Endothelial cell of umbilical vein (primary cell): ENCODE data around the gene PLEKHH1. TPM values are rescaled to one million over a fixed set of nuclear protein-coding genes. Genes with fewer than 3 reads are reported as not detected.

Experiments
- BruUV-seq: library from RNA; stranded (reverse); fragments of 400-500 nt; replicated peaks from 2 replicates; lab custom pipeline; 2021; lab: Mats Ljungman, UMichigan
- CTCF ChIA-PET: fragments of 300-600, 350-600 bp; sonication (Branson Sonifier 250); formaldehyde crosslinking; loops from one replicate; lab custom pipeline; 2021; ENCODE audit warnings: antibody characterized with exemption, inconsistent platforms; lab: Charles Lee
- POLR2A ChIA-PET: fragments of 300-600, 350-600 bp; sonication (Branson Sonifier 250); formaldehyde crosslinking; loops from one replicate; lab custom pipeline; 2021; ENCODE audit warnings: antibody characterized with exemption, inconsistent platforms; lab: Charles Lee
- DNase-seq: peaks from one replicate; pipeline ENCODE4 v3.0.0-alpha.2; 2011; ENCODE audit warnings: low read depth, low spot score
- FAIRE-seq: peaks from 2 replicates; lab custom pipeline; 2011; peaks lifted over from hg19 to GRCh38; lab: Jason Lieb, UNC
- H2AFZ ChIP-seq: 2 replicates; pipeline ENCODE4 v1.6.0; 2012; ENCODE audit warnings: low read depth, low read length, control low read depth, inconsistent platforms
- H3K27ac ChIP-seq: 2 replicates; pipeline ENCODE4 v1.5.1; 2011; ENCODE audit warnings: low read depth, mild to moderate bottlenecking, control low read depth, low read length, moderate library complexity; ENCODE audit not compliant: insufficient read depth
- H3K27me3 ChIP-seq, 2 experiments: 2 replicates each; pipeline versions ENCODE4 v1.6.0 to v1.6.1; 2011; ENCODE audit warnings: low read length in 2 of 2, mixed read lengths in 1 of 2; ENCODE audit not compliant: control insufficient read depth in 2 of 2, insufficient read depth in 2 of 2
- H3K36me3 ChIP-seq, 2 experiments: 2 replicates in 1 of 2; 3 replicates in 1 of 2; pipeline ENCODE4 v1.5.1; 2011; ENCODE audit warnings: low read length in 2 of 2, mild to moderate bottlenecking in 1 of 2, moderate library complexity in 1 of 2; ENCODE audit not compliant: control insufficient read depth in 2 of 2, insufficient read depth in 2 of 2; ENCODE audit errors: extremely low read depth in 1 of 2
- H3K4me1 ChIP-seq: 3 replicates; pipeline ENCODE4 v1.5.1; 2011; ENCODE audit warnings: mild to moderate bottlenecking, low read length; ENCODE audit not compliant: control insufficient read depth, insufficient read depth; ENCODE audit errors: extremely low read depth
- H3K4me2 ChIP-seq: 2 replicates; pipeline ENCODE4 v1.6.1; 2011; ENCODE audit warnings: low read length, control low read depth, mixed read lengths; ENCODE audit not compliant: insufficient read depth
- H3K4me3 ChIP-seq, 3 experiments: fragments of 200-600 bp in 1 of 3; sonication (generic), shearing (Covaris generic) in 1 of 3; replicated peaks in 1 of 3; 2 replicates each; pipeline ENCODE4 v1.5.1; 2011 to 2016; ENCODE audit warnings: control low read depth in 3 of 3, low read length in 3 of 3, mild to moderate bottlenecking in 2 of 3, inconsistent platforms in 1 of 3, low read depth in 1 of 3, moderate library complexity in 1 of 3; ENCODE audit not compliant: insufficient read depth in 1 of 3
- H3K79me2 ChIP-seq: 2 replicates; pipeline ENCODE4 v1.6.0; 2012; ENCODE audit warnings: low read length, inconsistent platforms; ENCODE audit not compliant: control insufficient read depth, insufficient read depth
- H3K9ac ChIP-seq: replicated peaks from 2 replicates; pipeline ENCODE3; 2011; ENCODE audit warnings: low read length, control low read depth; ENCODE audit not compliant: insufficient read depth; ENCODE audit errors: extremely low read depth
- H3K9me1 ChIP-seq: replicated peaks from 3 replicates; pipeline ENCODE4 v1.6.0; 2011; ENCODE audit warnings: mild to moderate bottlenecking, low read length; ENCODE audit not compliant: control insufficient read depth, insufficient read depth; ENCODE audit errors: extremely low read depth
- H3K9me3 ChIP-seq: replicated peaks from 2 replicates; pipeline ENCODE4 v1.5.1; 2012; ENCODE audit warnings: low read length, inconsistent platforms; ENCODE audit not compliant: control insufficient read depth, insufficient read depth
- H4K20me1 ChIP-seq: replicated peaks from 2 replicates; pipeline ENCODE3; 2011; ENCODE audit warnings: mild to moderate bottlenecking, low read length; ENCODE audit not compliant: control insufficient read depth, insufficient read depth; ENCODE audit errors: extremely low read depth
- EZH2 ChIP-seq: IDR thresholded peaks from 2 replicates; pipeline ENCODE4 v1.6.1; 2012; ENCODE audit warnings: borderline replicate concordance, low read depth, mild to moderate bottlenecking, moderate library complexity, low read length, inconsistent platforms; ENCODE audit not compliant: severe bottlenecking
- GATA2 ChIP-seq: IDR thresholded peaks from 2 replicates; pipeline ENCODE4 v1.7.0; 2011; ENCODE audit warnings: low read depth, mild to moderate bottlenecking, moderate library complexity, mixed read lengths, low read length; ENCODE audit not compliant: insufficient read length, insufficient read depth
- JUN ChIP-seq: IDR thresholded peaks from 2 replicates; pipeline ENCODE4 v1.6.1; 2011; ENCODE audit warnings: borderline replicate concordance, low read depth; ENCODE audit not compliant: insufficient read length, insufficient read depth
- MYC ChIP-seq: IDR thresholded peaks from one replicate; pipeline ENCODE4 v1.6.1; 2011; ENCODE audit warnings: mild to moderate bottlenecking, low read depth, low read length
- POLR2A ChIP-seq: IDR thresholded peaks from 2 replicates; pipeline ENCODE4 v1.6.1; 2012; ENCODE audit warnings: low read depth, mild to moderate bottlenecking, control low read depth, low read length
- dilution Hi-C: fragments of 300-500 bp; cut with MboI; formaldehyde crosslinking; loops from one replicate; pipeline ENCODE4 v1.15.0; 2019; ENCODE audit warnings: low sequenced_read_pairs; ENCODE audit not compliant: extremely low pct_ligation_motif_present
- intact Hi-C: fragments of 100-400 bp; cut with micrococcal nuclease; formaldehyde crosslinking; loops from one replicate; pipeline ENCODE4 v1.10.0; 2022
- polyA plus RNA-seq, 4 experiments: library from polyadenylated mRNA; depleted of rRNA in 3 of 4; stranded (reverse) in 3 of 4; unstranded in 1 of 4; fragments of >200 nt; gene quantifications; 2 replicates each; pipeline versions ENCODE4 v1.2.1 to v1.2.3, GENCODE V29; 2011 to 2012; ENCODE audit warnings: missing spikeins in 1 of 4
- total RNA-seq: library from RNA; stranded (reverse); gene quantifications from 2 replicates; pipeline ENCODE4 v1.2.3, GENCODE V29; 2021
- TF ChIP-seq, protein P1 (sequence below): IDR thresholded peaks from 2 replicates; pipeline ENCODE4 v1.6.1; 2011; ENCODE audit not compliant: insufficient read depth, insufficient read length
- TF ChIP-seq, protein P2 (sequence below), 2 donors: IDR thresholded peaks; 1 replicate in 1 of 2; 2 replicates in 1 of 2; pipeline ENCODE4 v1.5.1; 2011; ENCODE audit warnings: low read length in 2 of 2, mild to moderate bottlenecking in 2 of 2, moderate library complexity in 2 of 2, control low read depth in 1 of 2, inconsistent platforms in 1 of 2, low read depth in 1 of 2; ENCODE audit not compliant: insufficient read depth in 1 of 2; ENCODE audit errors: extremely low read depth in 1 of 2

Gene PLEKHH1
- total and polyA plus RNA-seq, 2 donors (not counting 3 experiments of a cell fraction or from before 2014, with no cell fraction given) = 0.17 to 0.71 TPM

DNA sequence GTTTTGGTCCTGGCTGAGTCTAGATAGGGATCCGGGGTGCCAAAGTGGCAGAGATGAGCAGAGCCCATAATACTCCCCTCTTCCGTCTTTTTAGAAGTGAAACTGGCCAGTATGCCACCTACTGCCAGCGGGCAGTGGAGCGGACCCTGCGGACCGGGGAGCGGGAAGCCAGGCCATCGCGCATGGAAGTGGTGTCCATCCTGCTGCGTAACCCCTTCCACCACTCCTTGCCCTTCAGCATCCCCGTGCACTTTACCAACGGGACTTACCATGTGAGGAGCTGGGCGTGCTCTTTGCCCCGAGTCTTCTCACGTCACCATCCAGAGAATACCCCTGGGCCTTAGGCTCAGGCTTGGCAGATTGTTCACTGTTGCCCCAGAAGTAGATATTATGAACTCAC, 46.0 kb downstream of the PLEKHH1 start:
- FAIRE-seq (no peak), DNase-seq (no peak)
- no peaks in the 10 kb centered on the region for H3K4me1 ChIP-seq
- dilution Hi-C loops (no loop called here), intact Hi-C loops (no loop called here)
- H3K9me1 ChIP-seq = no peaks in the 10 kb centered on the region
- no TSS peak for BruUV-seq
- TF ChIP-seq POLR2A (no peak), GATA2 (no peak), JUN (no peak)
- TF ChIP-seq, protein P1, sequence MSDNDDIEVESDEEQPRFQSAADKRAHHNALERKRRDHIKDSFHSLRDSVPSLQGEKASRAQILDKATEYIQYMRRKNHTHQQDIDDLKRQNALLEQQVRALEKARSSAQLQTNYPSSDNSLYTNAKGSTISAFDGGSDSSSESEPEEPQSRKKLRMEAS = no peak
- ChIA-PET CTCF (interaction anchor here (1.3 to 13.7 kb wide), 6 partner anchors 8 to 152 kb away, joined by 3 to 394 read pairs (median 40); partner anchors contain the start of genes PIGH and RDH12), POLR2A (no interaction called here)
- no peak overlapping the region for H3K4me3 ChIP-seq
- peaks cover 0 to 3% of the 10 kb centered on the region in 2 experiments for H3K27me3 ChIP-seq
- no peaks in the 10 kb centered on the region for H3K79me2 ChIP-seq
- H4K20me1 ChIP-seq = no peaks in the 10 kb centered on the region
- no peak overlapping the region for H3K4me2 ChIP-seq
- H3K9me3 ChIP-seq = no peaks in the 10 kb centered on the region
- no peak overlapping the region for H3K27ac ChIP-seq
- no peaks in the 10 kb centered on the region for H3K36me3 ChIP-seq
- H3K9ac ChIP-seq = no peak overlapping the region
- H2AFZ ChIP-seq = no peak overlapping the region

DNA sequence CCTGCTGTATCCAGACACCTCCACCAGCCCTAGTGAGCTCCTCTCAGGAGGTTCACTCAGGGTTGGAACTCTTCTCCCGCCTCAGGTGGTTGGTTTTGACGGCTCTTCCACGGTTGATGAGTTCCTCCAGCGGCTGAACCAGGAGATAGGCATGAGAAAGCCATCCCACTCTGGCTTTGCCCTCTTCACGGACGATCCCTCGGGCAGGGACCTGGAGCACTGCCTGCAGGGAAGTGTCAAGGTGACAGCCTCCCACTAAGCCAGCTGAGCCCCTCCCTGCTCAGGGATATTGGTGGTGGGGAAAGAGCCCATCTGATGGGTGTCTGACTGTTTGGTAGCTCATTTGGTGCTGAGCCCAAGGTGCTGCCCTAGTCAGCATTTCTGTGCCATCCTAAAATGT, 46.5 kb downstream of the PLEKHH1 start:
- intact Hi-C loops = no loop called here
- Histone ChIP-seq H3K9me3 (no peaks in the 10 kb centered on the region), H3K4me2 (no peak overlapping the region), H3K36me3 (no peaks in the 10 kb centered on the region), H4K20me1 (no peaks in the 10 kb centered on the region), H3K79me2 (no peaks in the 10 kb centered on the region), H3K9ac (no peak overlapping the region), H2AFZ (no peak overlapping the region), H3K27ac (no peak overlapping the region), H3K4me1 (no peaks in the 10 kb centered on the region), H3K27me3 (peaks cover 0 to 3% of the 10 kb centered on the region in 2 experiments), H3K9me1 (no peaks in the 10 kb centered on the region), H3K4me3 (no peak overlapping the region)
- CTCF ChIA-PET = interaction anchor here (1.3 to 13.7 kb wide), 7 partner anchors 9 to 152 kb away, joined by 3 to 394 read pairs (median 38); partner anchors contain the start of genes PIGH and RDH12
- FAIRE-seq (no peak), DNase-seq (no peak)
- no peak for TF ChIP-seq JUN
- TF ChIP-seq MYC = no peak
- TF ChIP-seq, protein P2, sequence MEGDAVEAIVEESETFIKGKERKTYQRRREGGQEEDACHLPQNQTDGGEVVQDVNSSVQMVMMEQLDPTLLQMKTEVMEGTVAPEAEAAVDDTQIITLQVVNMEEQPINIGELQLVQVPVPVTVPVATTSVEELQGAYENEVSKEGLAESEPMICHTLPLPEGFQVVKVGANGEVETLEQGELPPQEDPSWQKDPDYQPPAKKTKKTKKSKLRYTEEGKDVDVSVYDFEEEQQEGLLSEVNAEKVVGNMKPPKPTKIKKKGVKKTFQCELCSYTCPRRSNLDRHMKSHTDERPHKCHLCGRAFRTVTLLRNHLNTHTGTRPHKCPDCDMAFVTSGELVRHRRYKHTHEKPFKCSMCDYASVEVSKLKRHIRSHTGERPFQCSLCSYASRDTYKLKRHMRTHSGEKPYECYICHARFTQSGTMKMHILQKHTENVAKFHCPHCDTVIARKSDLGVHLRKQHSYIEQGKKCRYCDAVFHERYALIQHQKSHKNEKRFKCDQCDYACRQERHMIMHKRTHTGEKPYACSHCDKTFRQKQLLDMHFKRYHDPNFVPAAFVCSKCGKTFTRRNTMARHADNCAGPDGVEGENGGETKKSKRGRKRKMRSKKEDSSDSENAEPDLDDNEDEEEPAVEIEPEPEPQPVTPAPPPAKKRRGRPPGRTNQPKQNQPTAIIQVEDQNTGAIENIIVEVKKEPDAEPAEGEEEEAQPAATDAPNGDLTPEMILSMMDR (IDR thresholded peaks at IDR 0.05; ENCODE audit: extremely low read depth in 1 of 2, insufficient read depth in 1 of 2, low read depth in 1 of 2, low read length in 2 of 2) = no peak
- no peak for TF ChIP-seq POLR2A
- TF ChIP-seq, protein P1 = no peak
- no peak for TF ChIP-seq EZH2
- TF ChIP-seq GATA2 = no peak
- POLR2A ChIA-PET = no interaction called here
- dilution Hi-C loops = no loop called here
- BruUV-seq = no TSS peak
